ENCODE results near the gene MYOZ2. TPM values are rescaled to one million over a fixed set of nuclear protein-coding genes. Genes with fewer than 3 reads are reported as not detected.

The MYOZ2 gene
- total RNA-seq = not detected

- no peak for DNase-seq
These were observed at the start of gene MYOZ2 for GRCh38 chr4:119135721-119136121. TSS of gene MYOZ2 (plus strand) at chr4:119135832. CDS start at chr4:119136526, 694 bp downstream.

DNA sequence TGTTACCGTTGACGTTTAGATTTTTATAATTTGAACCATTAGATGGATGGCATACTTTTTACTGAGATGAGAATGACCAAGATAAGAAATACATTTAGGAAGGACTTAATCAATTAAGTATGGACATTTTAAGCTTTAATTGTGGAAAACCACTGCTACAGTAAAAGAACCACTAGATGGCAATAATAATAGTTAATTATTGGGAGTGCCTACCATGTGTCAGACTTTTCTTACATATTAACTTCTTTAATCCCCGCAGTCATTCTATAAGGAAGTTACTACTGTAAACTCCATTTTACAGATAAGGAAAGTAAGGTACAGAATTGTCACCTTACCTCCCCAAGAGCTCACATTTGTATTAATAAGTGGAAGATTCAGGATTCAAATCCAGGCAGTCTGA, 48.5 kb upstream of the MYOZ2 start:
- DNase-seq = no peak

GRCh38 chr4:119087656-119088055, 48.0 kb upstream of the MYOZ2 start:
- no peak for DNase-seq

GRCh38 chr4:119093042-119093827, 42.4 kb upstream of the MYOZ2 start:
- DNase-seq = no peak

DNA sequence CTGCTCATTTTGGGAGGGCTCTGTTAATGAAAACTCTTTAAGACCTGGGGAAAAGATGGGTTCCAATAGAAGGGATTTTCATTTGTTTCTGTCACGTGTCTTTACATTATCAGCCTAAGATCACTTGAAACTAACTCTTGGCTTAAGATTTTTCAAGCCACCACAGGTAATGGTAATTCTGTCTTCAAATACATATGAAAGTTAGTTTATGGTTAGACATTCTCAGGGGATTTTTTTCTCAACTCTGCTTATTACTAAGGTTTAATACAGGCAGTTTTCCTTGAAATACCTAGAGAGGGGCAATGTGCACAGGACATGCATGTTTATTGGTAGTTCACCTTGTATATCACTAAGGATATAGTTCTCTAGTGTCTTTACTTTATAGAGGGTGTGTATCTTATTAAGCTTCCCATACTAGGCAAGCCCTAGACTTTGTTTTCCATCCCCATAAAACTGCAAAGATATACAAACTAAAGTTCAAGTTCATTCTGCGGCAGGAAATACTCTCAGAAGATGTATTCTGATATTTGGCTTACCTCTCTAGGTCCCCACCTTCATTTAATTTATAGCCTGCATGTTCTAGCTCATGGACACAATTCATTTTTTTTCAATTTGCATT, 38.2 kb upstream of the MYOZ2 start:
- no peak for DNase-seq

GRCh38 chr4:119098306-119098705, 37.3 kb upstream of the MYOZ2 start:
- DNase-seq = no peak

GRCh38 chr4:119099227-119099810, 36.3 kb upstream of the MYOZ2 start:
- DNase-seq = no peak

- DNase-seq = no peak
These were observed 35.0 kb upstream of the MYOZ2 start for GRCh38 chr4:119100655-119101054.

DNA sequence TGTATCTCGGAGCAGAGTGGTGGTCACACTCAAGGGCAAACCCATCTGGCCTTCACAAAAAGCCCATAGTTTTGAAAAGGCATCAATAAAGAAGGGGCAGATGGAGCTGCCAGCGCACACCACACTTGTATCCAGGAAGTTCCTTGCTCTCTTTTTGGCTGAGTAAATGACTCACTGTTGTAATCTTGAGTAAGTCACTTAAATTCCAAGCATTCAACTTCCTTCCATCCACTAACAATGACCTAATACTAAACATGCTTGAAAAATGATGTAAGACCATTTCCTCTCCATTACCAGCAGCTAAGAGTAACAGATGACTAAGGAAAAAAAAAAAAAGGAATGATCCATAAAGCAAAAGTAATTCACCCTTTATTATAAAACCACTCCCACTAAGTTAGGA, 32.4 kb upstream of the MYOZ2 start:
- DNase-seq = no peak

GRCh38 chr4:119104644-119105273, 30.9 kb upstream of the MYOZ2 start:
- no peak for DNase-seq

DNA sequence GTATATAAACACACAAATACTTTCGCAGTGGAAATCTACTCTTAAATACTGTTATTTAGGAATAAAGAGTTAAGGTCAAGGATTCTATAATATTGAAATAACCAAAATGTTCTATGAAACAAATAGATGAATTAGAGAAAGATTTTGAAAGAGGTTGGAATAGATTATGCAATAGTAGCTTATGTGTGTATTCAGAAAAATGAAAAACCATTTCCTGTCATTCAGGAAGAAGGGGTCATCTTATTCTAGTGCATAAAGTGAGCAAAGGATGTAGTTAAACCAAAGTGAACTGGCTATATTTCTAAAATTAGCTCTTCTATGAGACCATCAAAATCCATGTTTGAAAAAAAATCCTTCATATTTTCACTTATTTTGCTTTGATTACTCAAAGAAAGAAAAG, 30.0 kb upstream of the MYOZ2 start:
- DNase-seq = no peak

- DNase-seq = no peak
These were observed 29.3 kb upstream of the MYOZ2 start for GRCh38 chr4:119106036-119107000.

DNA sequence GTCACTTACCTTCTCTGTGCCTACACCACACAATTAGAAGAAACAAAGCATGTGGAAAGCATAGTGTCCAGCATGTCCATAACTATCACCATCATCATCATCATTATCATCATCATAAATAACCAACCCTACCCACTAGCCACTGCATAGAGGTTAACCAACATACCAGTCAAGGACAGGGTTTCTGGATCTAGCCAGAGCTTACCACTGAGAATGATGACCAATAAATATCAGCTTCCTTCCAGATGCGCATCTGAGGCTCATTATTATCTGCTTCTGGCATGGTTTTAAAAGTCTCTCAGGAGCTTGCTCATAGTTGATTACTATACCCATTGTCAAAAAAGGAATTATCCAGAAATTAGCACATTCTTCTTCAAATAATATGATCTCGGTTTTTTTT, 25.5 kb upstream of the MYOZ2 start:
- no peak for DNase-seq

DNA sequence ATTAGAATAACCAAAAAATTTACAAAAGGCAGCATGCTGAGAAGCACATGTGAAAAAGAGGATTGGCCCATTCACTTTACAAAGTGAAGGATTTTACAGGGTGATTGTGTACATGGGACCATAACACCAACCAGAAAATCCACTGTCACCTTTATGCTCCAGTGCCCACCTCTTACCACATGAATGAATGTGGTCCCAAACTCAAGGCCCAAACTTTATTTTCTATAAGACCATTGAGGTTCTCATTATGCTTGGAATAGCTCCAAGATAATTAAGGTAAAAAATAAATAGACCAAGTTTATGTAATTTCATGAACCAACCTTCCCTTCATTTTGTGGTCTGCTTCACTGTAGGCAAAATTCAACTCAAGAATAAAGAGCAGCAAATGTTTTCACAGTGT, 24.3 kb upstream of the MYOZ2 start:
- DNase-seq = no peak

DNA sequence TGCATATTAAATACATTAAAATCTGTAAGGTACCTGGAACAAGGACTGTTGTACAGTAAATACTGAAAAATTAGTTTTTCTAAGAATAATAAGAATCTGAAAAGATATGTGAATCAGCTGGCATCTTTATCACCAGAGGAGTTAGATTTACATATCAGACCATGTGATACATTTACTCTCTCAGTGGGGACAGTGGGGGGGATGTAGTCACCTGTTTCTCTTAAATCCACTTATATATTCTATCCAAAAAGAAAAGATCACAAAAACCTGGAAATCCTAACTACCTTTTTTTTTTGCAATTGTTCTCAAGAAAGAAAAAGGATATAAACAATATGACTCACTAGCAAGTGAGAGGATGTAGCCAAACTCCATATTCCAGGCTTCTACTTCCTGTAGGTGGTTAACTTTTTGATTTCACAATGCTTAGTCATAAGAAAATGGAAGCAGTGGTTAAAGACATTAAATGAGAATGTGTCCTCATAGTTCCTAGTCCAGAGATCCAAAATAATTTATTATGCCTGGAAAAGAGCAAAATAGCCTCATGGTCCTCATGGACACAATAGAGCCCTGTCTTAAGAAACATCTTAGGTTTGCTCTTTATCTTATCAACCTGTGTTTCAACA, 22.5 kb upstream of the MYOZ2 start:
- DNase-seq = no peak

DNA sequence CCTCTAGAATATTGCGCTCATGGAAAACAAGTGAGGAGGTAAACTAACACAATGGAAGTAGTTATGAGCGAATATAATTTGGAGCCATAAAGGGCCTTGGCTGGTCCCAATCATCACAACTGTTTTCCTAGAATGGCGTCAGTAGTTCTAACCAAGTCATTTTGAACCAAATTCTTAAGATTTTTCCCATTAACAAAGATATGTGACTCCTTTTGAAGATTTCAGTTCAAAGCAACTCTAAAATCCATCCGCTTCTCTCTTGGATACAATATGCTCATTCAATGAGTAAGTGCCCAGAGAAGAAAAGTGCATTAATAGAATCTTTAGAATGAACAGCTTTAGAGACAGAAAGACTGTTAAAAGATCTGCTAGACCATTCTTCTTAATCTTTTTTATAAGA, 19.6 kb upstream of the MYOZ2 start:
- DNase-seq = no peak

- DNase-seq = no peak
These were observed 18.4 kb upstream of the MYOZ2 start for GRCh38 chr4:119116925-119117900.

GRCh38 chr4:119118397-119118796, 17.2 kb upstream of the MYOZ2 start:
- DNase-seq = no peak

GRCh38 chr4:119124352-119124751, 11.3 kb upstream of the MYOZ2 start:
- DNase-seq = no peak

DNA sequence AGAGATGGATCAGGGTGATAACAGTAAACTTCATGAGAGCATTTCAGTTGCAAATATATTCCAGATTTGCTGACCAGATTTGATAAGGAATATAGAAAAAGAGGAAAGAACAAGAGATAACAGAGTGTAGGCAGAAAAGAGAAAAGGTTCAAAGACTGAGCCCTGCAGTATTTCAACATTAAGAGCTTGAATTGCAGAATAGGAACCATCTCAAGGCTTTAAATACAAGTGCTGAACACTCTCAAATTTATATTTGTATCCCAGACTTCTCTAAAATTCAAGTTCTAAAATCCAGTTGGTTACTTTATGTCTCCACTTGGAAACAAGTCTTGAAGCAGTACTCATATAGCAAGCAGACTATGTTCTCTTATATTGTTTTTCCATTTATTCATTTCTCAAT, 9.7 kb upstream of the MYOZ2 start:
- no peak for DNase-seq

GRCh38 chr4:119128148-119128547, 7.5 kb upstream of the MYOZ2 start:
- no peak for DNase-seq

Measured in effector CD4-positive, alpha-beta T cell (primary cell).